SW 1271 (cell line): Measurements from ENCODE around the gene MFAP5.
"Not testable (repeated sequence)": the region's sequence is repeated elsewhere in the genome, so short reads cannot be mapped to it uniquely, and the experiment has no call there.

Experiments
- DNase-seq, 2 experiments: peaks; one replicate each; lab custom pipeline; 2025; lab: John Stamatoyannopoulos, UW

MFAP5 gene

GRCh38 chr12:8629486-8630033 lies 33.1 kb downstream of the MFAP5 start:
- DNase-seq, result peak in 1 of 2 experiments; percentile 46

GRCh38 chr12:8628731-8629130 lies 33.9 kb downstream of the MFAP5 start:
- peak; percentile 39 to 66 for DNase-seq

GRCh38 chr12:8624750-8625149 lies 37.9 kb downstream of the MFAP5 start:
- DNase-seq, result not testable (repeated sequence)

GRCh38 chr12:8622646-8623045 lies 40.0 kb downstream of the MFAP5 start:
- no peak for DNase-seq

GRCh38 chr12:8615206-8615605 lies 47.4 kb downstream of the MFAP5 start:
- DNase-seq, result no peak

- not testable (repeated sequence) for DNase-seq
Measured at GRCh38 chr12:8613881-8614280, 48.7 kb downstream of the MFAP5 start.

GRCh38 chr12:8612629-8613028 lies 50.0 kb downstream of the MFAP5 start, which contains the start of gene AICDA:
Gene AICDA, minus strand, starts transcription at chr12:8612859. Its CDS starts 92 bp downstream, at chr12:8612767.
- DNase-seq, result no peak

- peak in 1 of 2 experiments; percentile 65 for DNase-seq
Measured at GRCh38 chr12:8609061-8609570, 53.5 kb downstream of the MFAP5 start.

GRCh38 chr12:8606890-8607289 lies 55.7 kb downstream of the MFAP5 start:
- DNase-seq, result no peak

- DNase-seq, result no peak
Measured at GRCh38 chr12:8605057-8605456, 57.6 kb downstream of the MFAP5 start.

- peak in 1 of 2 experiments; percentile 14 for DNase-seq
Measured at GRCh38 chr12:8603856-8604255, 58.8 kb downstream of the MFAP5 start.

GRCh38 chr12:8603286-8603685 lies 59.3 kb downstream of the MFAP5 start:
- DNase-seq, result no peak

- no peak for DNase-seq
Measured at GRCh38 chr12:8596561-8596960, 66.1 kb downstream of the MFAP5 start.
